Measurements from ENCODE around the gene ACAN.

The ACAN gene

GRCh38 chr15:88802250-88802990 lies 816 bp upstream of the ACAN start:
- no peak for DNase-seq

GRCh38 chr15:88802991-88803240 lies 320 bp upstream of the ACAN start:
- DNase-seq, result no peak

GRCh38 chr15:88803920-88804247 lies 648 bp downstream of the ACAN start:
- DNase-seq, result no peak

- DNase-seq, result peak; percentile 6
These were observed 1.0 kb downstream of the ACAN start for GRCh38 chr15:88804257-88804656.

DNA sequence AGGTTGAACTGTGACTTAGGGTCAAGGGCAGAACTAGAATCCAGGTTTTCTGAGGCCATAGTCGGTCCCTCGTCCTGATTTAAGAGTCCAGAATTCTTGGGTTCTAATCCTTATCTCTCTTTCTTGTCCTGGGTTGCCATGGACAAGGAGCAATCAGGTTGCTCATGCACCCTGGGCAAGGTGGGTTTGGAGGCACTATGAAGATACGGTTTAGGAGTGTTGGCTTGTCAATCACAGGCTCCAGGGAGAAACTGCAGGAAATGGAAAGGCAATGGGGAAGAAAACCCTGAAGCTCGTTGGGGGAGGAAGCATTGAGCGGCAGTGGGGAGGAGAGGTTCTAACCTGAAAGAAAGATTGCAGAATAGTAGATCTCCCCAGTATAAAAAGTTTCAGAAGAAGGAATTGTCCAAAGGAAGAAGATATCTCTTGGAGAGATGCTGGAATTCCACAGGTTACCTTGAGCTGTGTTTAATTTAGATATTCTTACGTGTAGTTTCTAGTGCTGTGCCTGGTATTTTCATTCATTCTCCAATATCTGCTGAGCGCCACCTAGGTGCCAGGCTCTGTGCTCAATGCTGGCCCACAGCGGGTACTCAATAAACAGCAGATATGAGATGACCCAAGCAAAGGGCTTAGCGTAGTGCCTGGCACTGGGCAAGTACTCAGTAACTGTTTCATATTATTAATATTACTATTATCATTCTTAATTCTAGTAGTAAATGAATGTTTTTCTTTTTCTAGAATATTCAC lies 2.0 kb downstream of the ACAN start:
- DNase-seq, result no peak

DNA sequence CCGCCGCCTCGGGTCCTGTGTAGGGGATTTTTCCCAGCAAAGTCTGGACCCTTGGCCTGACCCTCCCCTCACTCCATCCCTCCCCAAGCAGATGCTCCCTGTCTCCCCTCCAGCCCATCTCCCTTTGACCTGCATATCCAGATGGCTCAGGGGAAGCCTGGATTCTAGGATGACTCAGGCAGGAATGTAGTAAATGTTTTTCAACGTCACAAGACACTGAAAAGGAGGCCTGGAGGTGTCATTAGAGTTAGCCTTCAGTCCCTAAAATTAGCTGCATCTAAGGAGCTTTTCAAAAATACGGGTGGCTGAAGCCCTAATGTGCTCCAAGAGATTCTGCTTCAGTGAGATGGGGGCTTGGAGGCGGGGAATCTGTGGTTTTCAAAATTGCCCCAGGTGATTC lies 7.2 kb downstream of the ACAN start:
- DNase-seq, result no peak

GRCh38 chr15:88812133-88812532 lies 8.9 kb downstream of the ACAN start:
- DNase-seq, result no peak

GRCh38 chr15:88813960-88814359 lies 10.7 kb downstream of the ACAN start:
- no peak for DNase-seq

- DNase-seq, result no peak
These were observed 11.2 kb downstream of the ACAN start for GRCh38 chr15:88814393-88814792.

- peak; percentile 7 for DNase-seq
These were observed 15.7 kb downstream of the ACAN start for GRCh38 chr15:88818920-88819319.

DNA sequence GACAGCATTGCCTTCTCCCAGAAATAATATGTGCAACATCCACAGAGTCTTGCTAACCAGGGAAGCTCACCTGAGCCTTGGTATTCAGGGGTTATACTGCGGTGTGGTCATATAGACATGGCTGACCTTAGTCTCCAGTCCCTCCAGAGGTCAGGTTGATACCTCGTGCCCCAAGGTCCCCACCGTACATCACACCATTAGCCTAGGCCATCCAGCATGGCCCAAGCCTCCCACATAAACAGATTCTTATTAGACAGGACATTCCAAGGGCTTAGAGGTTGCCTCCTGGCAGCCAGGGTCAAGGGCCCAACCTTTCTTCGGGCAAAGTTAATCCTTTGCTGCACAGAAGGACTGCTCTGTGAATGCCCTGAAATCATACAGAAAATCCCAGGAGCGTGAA lies 18.8 kb downstream of the ACAN start:
- DNase-seq, result no peak

DNA sequence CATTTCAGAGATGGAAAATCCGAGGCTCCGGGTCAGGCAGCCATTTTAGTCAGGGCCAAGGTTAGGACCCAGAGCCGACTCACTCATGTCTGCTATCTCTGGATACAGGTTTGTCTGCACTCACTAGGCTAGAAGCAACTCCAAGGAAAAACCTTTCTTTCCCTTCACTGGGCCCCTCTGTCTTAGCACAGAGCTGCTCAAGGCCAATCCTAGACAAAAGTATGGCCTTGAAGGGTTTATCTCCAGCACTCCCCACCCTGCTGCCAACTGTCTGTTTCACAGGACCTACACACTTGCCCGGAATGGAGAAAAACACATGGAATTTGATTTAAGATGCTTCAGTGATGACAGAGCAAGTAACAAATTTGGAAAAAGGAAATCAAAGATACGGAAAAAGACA lies 25.6 kb downstream of the ACAN start:
- no peak for DNase-seq

- no peak for DNase-seq
These were observed 26.8 kb downstream of the ACAN start for GRCh38 chr15:88830016-88830415.

DNA sequence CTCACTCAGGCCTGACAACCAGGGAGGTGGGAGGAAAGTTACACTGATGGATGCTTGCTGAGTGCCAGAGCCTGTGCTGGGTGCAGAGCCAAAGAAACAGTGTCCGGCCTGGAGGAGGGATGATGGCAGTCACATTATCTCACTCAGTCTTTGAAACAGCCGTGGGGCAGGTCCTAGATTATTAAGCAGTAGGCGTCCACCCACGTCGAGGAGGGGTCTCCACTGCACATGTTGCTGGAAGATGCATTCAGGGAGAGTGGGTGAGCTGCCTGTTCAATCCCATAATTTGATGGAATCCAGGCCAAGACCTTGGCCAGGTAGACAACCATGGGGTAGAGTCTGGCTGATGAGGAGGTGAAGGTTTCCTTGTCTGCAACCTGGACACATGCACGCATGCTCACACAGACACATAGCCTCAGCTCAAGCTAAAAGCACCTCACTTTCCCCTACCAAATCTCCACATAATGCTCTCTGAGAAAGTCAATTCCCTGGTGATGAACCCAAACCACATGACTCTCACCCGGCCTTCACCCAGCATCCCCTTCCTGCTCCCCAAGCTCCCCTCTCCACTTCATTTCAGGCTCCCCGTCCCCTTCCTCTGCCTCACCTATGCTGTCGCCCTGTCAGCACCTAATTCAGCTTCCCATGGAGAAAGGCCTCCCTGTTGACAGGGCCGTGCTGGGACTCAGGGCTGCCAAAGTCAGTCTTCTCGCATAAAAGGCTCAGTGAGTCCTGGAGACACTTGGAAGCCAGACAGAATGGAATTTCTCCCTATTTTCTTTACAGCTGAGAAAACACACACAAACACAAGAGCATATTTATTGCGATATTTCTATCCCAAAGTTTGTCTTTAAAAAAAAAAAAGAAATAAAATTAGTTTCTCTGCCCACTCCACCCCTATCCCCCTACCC lies 29.8 kb downstream of the ACAN start:
- DNase-seq, result no peak

DNA sequence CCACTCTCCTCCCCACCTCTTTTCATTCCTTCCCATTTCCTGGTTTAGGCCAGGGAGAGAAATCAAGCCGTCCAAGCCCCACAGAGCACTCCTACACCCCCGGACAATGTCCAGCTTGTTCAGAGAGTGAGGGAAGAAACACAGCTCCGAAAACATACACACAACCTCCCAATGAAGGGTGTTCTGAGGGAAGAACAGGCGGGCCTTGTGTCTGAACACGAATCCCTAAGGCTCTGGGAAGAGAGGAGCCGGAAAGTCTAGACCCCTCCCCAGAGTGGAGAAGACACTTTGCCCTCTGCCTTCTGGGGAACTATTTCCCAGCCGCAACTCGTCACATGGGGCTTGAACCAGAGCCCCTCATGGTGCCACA lies 30.5 kb downstream of the ACAN start:
- DNase-seq, result peak; percentile 7

DNA sequence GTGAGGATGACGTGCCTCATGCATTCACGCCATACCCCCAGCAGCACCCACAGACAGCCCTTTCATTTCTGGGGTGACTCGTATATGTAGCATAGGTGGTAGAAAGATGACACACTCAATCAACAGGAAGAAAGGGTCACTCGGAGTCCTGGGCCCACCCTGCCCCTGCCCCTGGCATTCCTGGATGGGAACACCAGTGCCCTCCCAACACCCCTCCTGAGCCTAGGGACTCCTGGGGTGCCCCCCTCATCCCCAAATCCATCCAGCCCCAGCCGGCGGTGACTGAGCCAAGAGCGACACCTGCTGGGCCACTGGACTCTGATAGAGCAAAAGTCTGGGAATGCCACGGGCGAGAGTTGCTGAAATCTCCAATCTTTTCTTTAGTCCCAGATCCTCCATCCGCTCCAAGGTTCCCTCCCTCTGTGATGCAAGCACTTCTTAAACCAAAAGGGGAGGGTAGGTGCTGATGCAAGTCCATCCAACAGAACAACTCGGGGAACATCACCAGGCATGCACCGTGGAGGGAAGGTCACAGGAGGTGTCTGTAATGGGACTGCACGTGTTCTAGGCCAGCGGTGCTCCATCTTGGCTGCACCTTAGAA lies 31.1 kb downstream of the ACAN start:
- peak; percentile 61 for DNase-seq

- no peak for DNase-seq
These were observed 31.9 kb downstream of the ACAN start for GRCh38 chr15:88835119-88835518.

- no peak for DNase-seq
These were observed 32.4 kb downstream of the ACAN start for GRCh38 chr15:88835646-88836045.

DNA sequence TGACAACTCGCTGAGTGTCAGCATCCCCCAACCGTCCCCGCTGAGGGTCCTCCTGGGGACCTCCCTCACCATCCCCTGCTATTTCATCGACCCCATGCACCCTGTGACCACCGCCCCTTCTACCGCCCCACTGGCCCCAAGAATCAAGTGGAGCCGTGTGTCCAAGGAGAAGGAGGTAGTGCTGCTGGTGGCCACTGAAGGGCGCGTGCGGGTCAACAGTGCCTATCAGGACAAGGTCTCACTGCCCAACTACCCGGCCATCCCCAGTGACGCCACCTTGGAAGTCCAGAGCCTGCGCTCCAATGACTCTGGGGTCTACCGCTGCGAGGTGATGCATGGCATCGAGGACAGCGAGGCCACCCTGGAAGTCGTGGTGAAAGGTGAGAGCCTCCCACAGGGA lies 35.4 kb downstream of the ACAN start:
- no peak for DNase-seq

DNA sequence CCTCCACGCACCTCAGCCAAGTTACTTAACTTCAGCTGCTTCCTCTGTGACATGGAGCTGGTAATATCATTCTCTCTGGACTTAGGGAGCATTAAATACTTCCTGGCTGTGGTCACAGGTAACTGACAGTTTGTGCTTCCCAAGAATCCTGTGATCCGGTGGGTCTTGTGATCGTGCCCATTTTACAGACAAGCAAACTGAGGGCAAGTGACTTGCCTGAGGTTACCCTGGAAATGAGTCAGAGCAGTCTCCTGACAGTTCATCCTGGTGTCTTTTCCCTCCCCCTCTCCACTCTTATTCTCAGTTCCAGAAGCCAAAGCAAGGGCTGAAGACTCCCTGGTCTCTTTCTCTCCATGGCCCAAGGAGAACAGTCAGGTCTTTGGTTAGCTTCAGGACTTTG lies 35.9 kb downstream of the ACAN start:
- no peak for DNase-seq

GRCh38 chr15:88839961-88840360 lies 36.7 kb downstream of the ACAN start:
- DNase-seq, result no peak

- DNase-seq, result no peak
These were observed 38.0 kb downstream of the ACAN start for GRCh38 chr15:88841236-88841635.

GRCh38 chr15:88842156-88842555 lies 38.9 kb downstream of the ACAN start:
- no peak for DNase-seq

GRCh38 chr15:88843334-88843733 lies 40.1 kb downstream of the ACAN start:
- no peak for DNase-seq

Measured in eye (tissue), 1 donor.